HG03039 (cell line): ENCODE data around the gene NEIL3.

Experiments
- ATAC-seq: cut with Tn5 transposase; IDR thresholded peaks from one replicate; pipeline ENCODE4 v1.9.1; 2021; ENCODE audit warnings: mild to moderate bottlenecking, moderate library complexity; ENCODE audit not compliant: unreplicated experiment

Gene NEIL3

GRCh38 chr4:177410566-177410965 lies 100.9 kb downstream of the NEIL3 start:
- ATAC-seq = no peak

- no peak for ATAC-seq
These were observed 102.3 kb downstream of the NEIL3 start for GRCh38 chr4:177411996-177412395.
